ENCODE data around the gene ZNF850. TPM values are rescaled to one million over a fixed set of nuclear protein-coding genes. Genes with fewer than 3 reads are reported as not detected.
A peak's percentile ranks its signal among the peaks of the same experiment; 100 is the strongest.

ZNF850 gene
- total and polyA plus RNA-seq, 2 of the 8 experiments (the other 6 are each of a cell fraction or from before 2014, with no cell fraction given), result 6.7 to 21.2 TPM

DNA sequence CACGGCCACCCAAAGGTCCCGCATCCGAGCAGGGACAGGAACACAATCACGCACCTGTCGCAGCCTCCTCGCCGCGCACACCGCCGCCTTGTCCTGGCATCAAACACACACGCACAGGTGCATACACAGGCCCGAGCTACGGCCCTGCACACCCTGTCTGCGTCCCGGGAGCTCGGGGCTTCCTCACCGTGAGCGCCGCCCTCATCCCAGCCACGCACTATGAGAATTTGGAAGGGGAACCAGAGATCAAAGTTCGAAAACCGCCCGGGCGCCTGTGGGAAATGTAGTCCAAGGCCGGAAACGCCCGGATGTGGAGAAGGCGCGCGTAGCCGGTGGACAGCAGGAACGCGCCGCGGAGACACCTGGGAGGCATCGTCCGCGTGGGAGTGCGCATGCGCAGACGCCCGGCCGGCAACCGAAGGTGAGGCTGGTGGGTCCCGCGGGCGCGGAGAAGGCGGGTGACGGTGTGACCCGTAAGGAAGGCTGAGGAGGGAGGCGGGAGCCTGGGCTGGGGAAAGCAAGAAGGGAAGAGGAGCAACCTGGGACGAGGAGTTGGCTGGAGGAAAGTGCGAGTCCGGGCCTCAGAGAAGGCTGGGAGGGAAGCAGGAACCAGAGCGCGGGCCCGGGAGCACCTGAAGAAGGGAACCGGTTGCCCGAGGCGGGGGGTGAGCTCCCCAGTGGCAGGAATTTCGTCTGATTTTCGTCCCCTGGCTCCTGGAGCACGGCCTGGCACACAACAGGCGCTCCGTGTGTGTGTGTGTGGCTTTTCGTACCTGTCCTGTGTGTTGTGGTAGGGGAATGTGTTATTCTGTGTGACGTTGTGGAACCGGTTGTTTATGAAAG, 85.2 kb downstream of the ZNF850 start, which contains the start of gene ZNF567 (continued):
- TF ChIP-seq SUZ12 (IDR thresholded peaks at IDR 0.05; ENCODE audit: low read length), result no peak
- peak; percentile 55 for TF ChIP-seq CTBP2 (IDR thresholded peaks at IDR 0.05; ENCODE audit: borderline replicate concordance, insufficient read depth, insufficient read length, low read length)
- peak; percentile 62 for TF ChIP-seq CREB1 (IDR thresholded peaks at IDR 0.05)
- TF ChIP-seq EP300 (IDR thresholded peaks at IDR 0.05; ENCODE audit: borderline replicate concordance in 1 of 2, low read depth in 2 of 2, low read length in 2 of 2), result no peak
- TF ChIP-seq CEBPB (IDR thresholded peaks at IDR 0.05; ENCODE audit: low read depth, low read length), result no peak
- TF ChIP-seq BACH1 (IDR thresholded peaks at IDR 0.05; ENCODE audit: low read length), result peak; percentile 32; the same call in 1 of the 2 replicates
- no peak for TF ChIP-seq RAD21 (IDR thresholded peaks at IDR 0.05 in 1 of 2, conservative IDR thresholded peaks at IDR 0.05 in 1 of 2; ENCODE audit: low read depth in 2 of 2, low read length in 2 of 2)
- TF ChIP-seq CBX5 (IDR thresholded peaks at IDR 0.05; ENCODE audit: low read depth, low read length), result no peak
- TF ChIP-seq, protein P1, sequence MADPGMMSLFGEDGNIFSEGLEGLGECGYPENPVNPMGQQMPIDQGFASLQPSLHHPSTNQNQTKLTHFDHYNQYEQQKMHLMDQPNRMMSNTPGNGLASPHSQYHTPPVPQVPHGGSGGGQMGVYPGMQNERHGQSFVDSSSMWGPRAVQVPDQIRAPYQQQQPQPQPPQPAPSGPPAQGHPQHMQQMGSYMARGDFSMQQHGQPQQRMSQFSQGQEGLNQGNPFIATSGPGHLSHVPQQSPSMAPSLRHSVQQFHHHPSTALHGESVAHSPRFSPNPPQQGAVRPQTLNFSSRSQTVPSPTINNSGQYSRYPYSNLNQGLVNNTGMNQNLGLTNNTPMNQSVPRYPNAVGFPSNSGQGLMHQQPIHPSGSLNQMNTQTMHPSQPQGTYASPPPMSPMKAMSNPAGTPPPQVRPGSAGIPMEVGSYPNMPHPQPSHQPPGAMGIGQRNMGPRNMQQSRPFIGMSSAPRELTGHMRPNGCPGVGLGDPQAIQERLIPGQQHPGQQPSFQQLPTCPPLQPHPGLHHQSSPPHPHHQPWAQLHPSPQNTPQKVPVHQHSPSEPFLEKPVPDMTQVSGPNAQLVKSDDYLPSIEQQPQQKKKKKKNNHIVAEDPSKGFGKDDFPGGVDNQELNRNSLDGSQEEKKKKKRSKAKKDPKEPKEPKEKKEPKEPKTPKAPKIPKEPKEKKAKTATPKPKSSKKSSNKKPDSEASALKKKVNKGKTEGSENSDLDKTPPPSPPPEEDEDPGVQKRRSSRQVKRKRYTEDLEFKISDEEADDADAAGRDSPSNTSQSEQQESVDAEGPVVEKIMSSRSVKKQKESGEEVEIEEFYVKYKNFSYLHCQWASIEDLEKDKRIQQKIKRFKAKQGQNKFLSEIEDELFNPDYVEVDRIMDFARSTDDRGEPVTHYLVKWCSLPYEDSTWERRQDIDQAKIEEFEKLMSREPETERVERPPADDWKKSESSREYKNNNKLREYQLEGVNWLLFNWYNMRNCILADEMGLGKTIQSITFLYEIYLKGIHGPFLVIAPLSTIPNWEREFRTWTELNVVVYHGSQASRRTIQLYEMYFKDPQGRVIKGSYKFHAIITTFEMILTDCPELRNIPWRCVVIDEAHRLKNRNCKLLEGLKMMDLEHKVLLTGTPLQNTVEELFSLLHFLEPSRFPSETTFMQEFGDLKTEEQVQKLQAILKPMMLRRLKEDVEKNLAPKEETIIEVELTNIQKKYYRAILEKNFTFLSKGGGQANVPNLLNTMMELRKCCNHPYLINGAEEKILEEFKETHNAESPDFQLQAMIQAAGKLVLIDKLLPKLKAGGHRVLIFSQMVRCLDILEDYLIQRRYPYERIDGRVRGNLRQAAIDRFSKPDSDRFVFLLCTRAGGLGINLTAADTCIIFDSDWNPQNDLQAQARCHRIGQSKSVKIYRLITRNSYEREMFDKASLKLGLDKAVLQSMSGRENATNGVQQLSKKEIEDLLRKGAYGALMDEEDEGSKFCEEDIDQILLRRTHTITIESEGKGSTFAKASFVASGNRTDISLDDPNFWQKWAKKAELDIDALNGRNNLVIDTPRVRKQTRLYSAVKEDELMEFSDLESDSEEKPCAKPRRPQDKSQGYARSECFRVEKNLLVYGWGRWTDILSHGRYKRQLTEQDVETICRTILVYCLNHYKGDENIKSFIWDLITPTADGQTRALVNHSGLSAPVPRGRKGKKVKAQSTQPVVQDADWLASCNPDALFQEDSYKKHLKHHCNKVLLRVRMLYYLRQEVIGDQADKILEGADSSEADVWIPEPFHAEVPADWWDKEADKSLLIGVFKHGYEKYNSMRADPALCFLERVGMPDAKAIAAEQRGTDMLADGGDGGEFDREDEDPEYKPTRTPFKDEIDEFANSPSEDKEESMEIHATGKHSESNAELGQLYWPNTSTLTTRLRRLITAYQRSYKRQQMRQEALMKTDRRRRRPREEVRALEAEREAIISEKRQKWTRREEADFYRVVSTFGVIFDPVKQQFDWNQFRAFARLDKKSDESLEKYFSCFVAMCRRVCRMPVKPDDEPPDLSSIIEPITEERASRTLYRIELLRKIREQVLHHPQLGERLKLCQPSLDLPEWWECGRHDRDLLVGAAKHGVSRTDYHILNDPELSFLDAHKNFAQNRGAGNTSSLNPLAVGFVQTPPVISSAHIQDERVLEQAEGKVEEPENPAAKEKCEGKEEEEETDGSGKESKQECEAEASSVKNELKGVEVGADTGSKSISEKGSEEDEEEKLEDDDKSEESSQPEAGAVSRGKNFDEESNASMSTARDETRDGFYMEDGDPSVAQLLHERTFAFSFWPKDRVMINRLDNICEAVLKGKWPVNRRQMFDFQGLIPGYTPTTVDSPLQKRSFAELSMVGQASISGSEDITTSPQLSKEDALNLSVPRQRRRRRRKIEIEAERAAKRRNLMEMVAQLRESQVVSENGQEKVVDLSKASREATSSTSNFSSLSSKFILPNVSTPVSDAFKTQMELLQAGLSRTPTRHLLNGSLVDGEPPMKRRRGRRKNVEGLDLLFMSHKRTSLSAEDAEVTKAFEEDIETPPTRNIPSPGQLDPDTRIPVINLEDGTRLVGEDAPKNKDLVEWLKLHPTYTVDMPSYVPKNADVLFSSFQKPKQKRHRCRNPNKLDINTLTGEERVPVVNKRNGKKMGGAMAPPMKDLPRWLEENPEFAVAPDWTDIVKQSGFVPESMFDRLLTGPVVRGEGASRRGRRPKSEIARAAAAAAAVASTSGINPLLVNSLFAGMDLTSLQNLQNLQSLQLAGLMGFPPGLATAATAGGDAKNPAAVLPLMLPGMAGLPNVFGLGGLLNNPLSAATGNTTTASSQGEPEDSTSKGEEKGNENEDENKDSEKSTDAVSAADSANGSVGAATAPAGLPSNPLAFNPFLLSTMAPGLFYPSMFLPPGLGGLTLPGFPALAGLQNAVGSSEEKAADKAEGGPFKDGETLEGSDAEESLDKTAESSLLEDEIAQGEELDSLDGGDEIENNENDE (IDR thresholded peaks at IDR 0.05; ENCODE audit: insufficient replicate concordance, low read length), result no peak
- no peak for TF ChIP-seq SIRT6 (IDR thresholded peaks at IDR 0.05; ENCODE audit: low read length)

All from H1 (cell line).